GM18511 (cell line): ENCODE data around the gene EFEMP1.

Experiments
- ATAC-seq: cut with Tn5 transposase; IDR thresholded peaks from one replicate; pipeline ENCODE4 v1.9.1; 2021; ENCODE audit warnings: mild to moderate bottlenecking, moderate library complexity; ENCODE audit not compliant: unreplicated experiment

EFEMP1 gene

GRCh38 chr2:55923091-55923981 is at the start of gene EFEMP1:
Gene EFEMP1, minus strand, starts transcription at chr2:55923782. Its CDS starts 1,342 bp downstream, at chr2:55922440.
- ATAC-seq: peak; percentile 83

- ATAC-seq: no peak
Measured at GRCh38 chr2:55970500-55970899, 46.9 kb upstream of the EFEMP1 start.

GRCh38 chr2:55968941-55969340 is 45.4 kb upstream of the EFEMP1 start:
- ATAC-seq: no peak

GRCh38 chr2:55966401-55967118 is 43.0 kb upstream of the EFEMP1 start:
- no peak for ATAC-seq

- ATAC-seq: no peak
Measured at GRCh38 chr2:55965966-55966365, 42.4 kb upstream of the EFEMP1 start.

- no peak for ATAC-seq
Measured at GRCh38 chr2:55965276-55965675, 41.7 kb upstream of the EFEMP1 start.

GRCh38 chr2:55962915-55963314 is 39.3 kb upstream of the EFEMP1 start:
- no peak for ATAC-seq

- ATAC-seq: peak; percentile 67
Measured at GRCh38 chr2:55961318-55961911, 37.8 kb upstream of the EFEMP1 start.

GRCh38 chr2:55958756-55959155 is 35.2 kb upstream of the EFEMP1 start:
- ATAC-seq: no peak

- no peak for ATAC-seq
Measured at GRCh38 chr2:55957142-55957541, 33.6 kb upstream of the EFEMP1 start.

GRCh38 chr2:55954306-55955035 is 30.9 kb upstream of the EFEMP1 start:
- ATAC-seq: no peak

GRCh38 chr2:55952415-55952814 is 28.8 kb upstream of the EFEMP1 start:
- no peak for ATAC-seq

GRCh38 chr2:55951533-55951932 is 28.0 kb upstream of the EFEMP1 start:
- no peak for ATAC-seq

- ATAC-seq: no peak
Measured at GRCh38 chr2:55949613-55950012, 26.0 kb upstream of the EFEMP1 start.

- no peak for ATAC-seq
Measured at GRCh38 chr2:55949211-55949610, 25.6 kb upstream of the EFEMP1 start.

GRCh38 chr2:55948176-55948923 is 24.8 kb upstream of the EFEMP1 start:
- no peak for ATAC-seq

- no peak for ATAC-seq
Measured at GRCh38 chr2:55947752-55948151, 24.2 kb upstream of the EFEMP1 start.

- ATAC-seq: no peak
Measured at GRCh38 chr2:55946793-55947192, 23.2 kb upstream of the EFEMP1 start.

GRCh38 chr2:55943466-55943865 is 19.9 kb upstream of the EFEMP1 start:
- ATAC-seq: no peak

- no peak for ATAC-seq
Measured at GRCh38 chr2:55936351-55936750, 12.8 kb upstream of the EFEMP1 start.
